Measurements from ENCODE around the gene PLA2G15.
A peak's percentile ranks its signal among the peaks of the same experiment; 100 is the strongest.

The PLA2G15 gene

DNA sequence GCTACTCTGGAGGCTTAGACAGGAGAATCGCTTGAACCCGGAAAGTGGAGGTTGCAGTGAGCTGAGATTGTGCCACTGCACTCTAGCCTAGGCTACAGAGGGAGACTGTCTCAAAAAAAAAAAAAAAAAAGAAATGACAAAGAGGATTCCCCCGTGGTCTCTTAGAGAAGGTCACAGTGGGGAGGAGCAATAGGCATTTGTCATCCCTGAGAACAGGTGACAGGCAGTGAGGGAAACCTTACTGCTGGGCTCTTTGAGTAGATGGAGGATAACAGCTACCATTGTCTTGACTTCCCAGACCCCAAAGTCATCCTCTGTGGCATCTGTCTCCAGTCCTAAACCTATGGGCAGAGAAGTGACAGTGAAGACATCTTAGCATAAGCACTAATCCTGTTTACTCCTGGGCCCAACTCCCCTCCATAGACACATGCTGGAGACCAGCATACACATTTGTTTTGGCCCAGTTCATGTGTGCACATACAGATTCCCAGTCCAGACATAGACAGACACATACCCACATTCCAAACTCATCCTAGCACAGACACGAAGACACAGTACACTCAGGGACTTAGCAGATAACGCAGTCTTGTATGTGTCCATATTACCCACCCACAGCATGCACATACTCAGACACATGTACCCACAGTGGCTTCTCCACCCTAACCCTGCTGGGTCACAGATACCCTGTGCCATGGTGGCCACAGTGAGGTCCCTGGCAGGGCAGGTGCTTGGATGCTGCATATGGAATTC is 11.9 kb upstream of the PLA2G15 start:
- DNase-seq: no peak

DNA sequence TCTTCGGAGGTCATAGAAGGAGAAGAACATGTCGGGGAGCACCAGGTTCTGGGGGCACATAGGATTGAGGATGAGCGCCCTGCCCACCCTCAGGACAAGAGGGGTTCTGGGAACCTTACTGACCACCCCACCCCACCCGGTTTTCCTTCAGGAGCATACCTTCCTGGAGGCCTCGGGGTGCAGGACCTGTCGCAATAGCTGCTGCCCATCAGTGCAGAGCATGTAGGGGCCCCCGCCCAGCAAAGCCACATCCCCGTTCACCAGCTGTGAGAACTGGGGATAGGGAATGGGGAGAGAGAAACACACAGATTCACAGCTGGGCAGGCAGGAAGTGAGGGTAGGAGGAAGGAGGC is 11.4 kb upstream of the PLA2G15 start:
- no peak for DNase-seq

DNA sequence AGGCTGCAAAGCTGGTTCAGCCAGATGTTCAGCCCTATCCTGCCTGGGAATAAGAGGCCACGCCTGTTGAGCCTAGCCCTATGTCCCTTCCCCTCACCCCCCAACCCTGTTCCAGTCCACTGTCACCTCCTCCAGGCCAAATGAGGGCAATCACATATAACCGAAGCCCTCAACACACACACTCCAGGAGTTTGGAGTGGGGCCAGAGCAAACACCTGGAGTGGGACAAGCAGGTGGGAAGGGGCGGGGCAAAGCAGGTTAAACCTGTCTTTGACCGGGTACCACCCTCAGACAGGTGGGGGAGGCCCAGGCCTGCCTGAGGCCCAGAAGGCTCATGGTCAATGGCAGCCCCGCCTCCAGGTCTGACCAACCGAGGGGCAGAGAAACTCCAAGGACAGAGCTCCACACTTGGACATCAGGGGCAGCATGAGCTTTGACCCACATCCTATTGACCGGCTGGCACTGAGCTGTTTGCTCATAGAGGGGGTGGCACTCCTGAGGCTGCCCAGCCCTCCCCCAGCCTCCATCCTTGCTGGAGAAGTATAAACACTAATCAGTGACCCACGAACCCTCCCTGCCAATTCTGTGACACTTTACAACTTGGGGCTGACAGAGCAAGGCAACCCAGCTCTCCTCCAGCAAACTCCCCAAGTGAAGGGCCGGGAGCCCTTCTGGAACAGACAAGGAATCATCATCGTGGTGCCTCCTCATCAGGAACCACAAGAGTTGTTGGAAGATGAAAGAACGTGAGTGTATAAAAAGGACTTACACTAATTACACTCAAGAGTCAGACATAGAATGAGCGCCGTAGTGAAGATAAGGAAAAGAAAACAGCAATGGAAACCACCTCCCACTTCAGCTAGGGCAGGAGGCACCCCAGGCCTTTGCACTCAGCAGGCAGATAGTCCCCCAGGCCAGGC is 10.7 kb upstream of the PLA2G15 start:
- no peak for DNase-seq

DNA sequence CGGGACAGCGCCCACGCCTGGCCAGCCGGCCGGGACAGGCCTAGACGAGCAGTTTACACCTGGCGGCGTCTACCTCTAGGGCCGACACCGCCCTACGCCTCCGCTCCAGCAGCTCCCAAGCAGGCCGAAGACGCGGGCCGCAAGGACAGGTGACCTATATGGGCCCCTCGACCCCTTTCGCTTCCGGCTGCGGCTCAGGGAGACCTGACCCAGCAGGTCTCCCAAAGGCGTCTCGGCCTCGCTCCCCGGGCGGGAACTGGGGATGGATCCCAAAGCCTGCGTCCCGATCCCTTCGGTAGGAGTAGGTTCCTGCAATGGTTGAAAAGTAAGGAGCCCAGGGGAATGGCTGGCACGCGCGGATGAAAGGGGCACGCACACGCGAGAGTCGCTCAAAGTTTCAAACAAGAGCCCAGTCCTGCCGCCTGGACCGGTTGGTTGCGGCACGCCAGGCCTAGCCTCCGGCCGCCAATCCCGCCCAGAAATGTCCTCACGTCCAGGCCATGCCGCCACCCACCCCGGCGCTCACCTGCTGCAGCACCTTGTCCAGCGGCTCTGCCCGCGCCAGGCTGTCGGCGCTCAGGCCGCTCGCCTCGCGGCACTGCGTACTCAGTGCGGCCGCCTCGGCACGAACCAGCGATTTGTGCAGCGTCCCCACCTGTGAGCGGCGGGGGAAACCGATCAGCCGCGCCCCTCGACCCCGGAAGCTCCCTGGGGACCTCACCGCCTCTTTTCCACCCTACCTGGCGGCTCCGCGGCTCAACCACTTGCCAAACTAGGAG is 9.9 kb upstream of the PLA2G15 start:
- DNase-seq: no peak

DNA sequence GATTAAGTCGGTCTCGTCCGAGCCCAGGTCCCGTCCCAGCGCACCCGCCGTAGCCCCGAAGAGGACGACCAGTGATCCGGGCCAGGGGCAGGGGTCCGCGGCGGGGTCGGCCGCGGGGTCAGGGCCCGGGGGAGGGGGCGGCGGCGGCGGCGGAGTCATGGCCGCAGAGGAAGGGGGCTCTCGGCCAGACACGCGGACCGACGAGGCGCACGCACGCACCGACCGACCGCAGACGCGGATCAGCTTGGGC is 9.4 kb upstream of the PLA2G15 start, which contains the start of gene ESRP2:
Gene ESRP2 (minus strand): TSS at position 241 of the 250 bp plus-strand sequence. CDS start 82 bp downstream, at position 159.
- no peak for DNase-seq

DNA sequence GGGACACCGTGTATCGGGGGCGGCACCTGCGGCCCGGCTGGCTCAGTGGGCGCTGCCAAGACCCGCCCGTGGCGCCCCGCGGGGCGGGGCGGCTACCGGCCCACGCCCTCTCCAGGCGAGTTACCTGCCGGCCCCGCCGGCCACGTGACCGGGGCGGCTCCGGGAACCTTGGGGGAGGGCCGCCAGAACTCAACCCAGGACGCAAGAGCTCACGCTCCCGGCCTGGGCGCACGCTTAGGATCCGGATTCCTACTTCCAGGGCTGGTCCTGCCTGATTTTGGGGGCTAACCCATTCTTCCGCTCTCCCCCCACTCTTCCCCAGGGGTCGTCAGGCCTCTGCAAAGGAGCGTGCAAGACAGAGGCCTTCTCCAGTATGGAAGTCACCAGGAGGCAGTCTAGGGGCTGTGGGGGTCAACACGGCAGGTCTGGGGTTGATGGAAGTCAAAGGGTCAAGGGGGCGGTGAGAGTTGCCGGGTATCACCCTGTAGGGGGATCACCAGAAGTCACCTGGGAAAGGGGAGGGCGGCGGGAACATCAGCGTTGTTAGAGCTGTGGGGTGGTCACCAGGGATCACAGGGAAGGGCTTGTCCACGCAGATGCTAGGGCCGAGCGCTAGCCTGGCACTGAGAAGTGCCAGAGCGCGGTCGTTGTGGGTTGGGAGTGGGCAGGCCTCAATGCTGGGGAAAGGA is 8.9 kb upstream of the PLA2G15 start:
- no peak for DNase-seq

DNA sequence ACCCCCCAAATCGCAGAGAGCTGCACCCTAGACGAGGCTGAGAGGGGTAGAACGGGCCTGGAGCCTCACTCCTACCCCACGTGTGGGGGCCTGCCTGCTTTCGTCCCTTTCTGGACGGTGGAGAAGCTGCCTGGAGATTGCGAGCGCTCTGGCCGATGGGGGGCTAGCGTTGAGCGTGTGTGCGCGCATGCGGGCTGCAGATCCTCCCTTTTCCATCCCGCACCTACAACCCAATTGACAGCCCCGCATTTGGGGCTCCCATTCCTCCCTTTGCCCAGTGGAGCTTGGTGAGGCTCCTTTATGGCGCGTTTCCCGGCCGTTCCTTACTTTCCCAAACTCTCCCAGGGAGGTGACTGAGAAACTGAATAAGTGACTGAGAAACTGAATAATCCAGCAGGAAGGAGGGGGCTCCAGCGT is 8.3 kb upstream of the PLA2G15 start:
- DNase-seq: no peak

GRCh38 chr16:68237243-68238028 is 7.7 kb upstream of the PLA2G15 start:
- peak; percentile 79 for DNase-seq

- no peak for DNase-seq
Observed at GRCh38 chr16:68238029-68238345, 7.2 kb upstream of the PLA2G15 start.

- no peak for DNase-seq
Observed at GRCh38 chr16:68242085-68242484, 3.1 kb upstream of the PLA2G15 start.

DNA sequence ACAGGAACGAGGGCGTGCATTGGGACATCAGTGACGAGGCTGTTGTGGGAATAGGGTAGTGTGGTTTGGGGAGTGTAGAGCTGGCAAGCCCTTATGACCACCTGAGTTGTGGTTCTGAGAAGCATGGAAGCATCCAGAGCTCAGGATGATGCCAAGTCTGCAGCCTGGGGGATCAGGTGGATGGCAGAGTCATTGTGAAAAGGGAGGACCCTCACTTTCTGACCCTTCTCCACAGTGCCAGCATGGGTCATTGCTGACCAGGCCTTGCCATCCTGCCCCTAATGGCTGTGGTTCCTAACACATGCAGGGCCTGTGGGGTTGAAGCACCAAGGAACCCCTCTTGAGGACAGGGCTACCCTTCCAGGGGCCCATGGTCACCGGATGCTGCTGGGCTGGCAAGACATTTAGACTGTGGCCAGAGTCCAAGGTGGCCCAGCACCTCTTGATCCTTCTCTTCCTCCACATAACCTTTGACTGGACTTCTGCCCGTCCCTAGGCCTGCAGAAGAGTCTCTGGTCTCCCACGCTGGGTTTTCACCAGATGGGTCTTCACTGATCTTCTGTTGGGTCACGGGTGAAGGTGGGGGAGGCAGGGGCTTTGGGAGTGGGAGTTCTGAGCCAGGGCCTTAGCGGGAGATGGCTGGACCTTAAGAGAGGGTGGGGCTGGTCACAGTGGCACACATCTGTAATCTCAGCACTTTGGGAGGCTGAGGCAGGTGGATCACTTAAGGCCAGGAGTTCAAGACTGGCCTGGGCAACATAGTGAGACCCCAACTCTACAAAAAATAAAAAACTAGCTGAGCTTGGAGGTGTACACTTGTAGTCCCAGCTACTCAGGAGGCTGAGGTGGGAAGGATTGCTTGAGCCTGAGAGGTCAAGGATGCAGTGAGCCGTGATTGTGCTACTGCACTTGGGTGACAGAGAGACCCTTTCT is 2.0 kb upstream of the PLA2G15 start:
- DNase-seq: no peak

- DNase-seq: no peak
Observed at GRCh38 chr16:68244481-68244902, 681 bp upstream of the PLA2G15 start.

DNA sequence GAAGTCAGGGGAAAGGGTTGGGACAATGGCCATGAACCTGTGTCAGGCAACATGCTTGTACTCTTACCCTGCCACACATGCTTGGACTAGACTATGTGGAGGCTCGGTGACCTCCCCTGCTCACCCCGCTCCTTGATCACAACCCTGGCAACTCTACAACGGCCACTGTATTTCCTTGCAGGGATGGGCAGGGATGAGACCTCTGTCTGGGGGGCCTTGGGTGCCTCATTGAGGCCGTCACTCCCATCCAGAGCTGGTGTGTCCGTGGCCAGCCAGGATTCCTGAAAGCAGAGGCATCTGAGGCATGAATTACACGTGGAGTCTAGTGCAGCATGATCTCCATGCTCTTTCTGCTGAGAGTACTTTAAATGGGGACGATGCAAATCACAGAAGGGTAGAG is 948 bp downstream of the PLA2G15 start:
- no peak for DNase-seq

DNA sequence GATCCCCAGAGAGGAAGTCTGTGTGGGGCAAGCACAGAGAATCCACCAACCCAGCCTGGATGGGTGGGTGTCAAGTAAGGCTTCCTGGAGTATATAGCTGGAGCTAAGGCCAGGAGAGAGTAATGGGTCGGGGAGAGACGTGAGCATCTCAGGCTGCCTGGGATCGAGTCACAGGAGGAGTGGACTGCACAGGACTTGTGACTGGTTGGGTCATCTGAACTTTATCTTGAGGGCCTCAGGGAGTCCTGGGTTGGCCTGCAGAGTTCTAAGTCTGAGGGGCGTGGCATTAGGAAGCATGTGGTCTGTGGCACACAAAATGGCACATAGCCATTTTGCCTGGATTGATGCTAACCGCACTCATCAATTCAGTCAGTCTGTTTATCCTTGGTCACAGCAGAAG is 1.5 kb downstream of the PLA2G15 start:
- DNase-seq: no peak

DNA sequence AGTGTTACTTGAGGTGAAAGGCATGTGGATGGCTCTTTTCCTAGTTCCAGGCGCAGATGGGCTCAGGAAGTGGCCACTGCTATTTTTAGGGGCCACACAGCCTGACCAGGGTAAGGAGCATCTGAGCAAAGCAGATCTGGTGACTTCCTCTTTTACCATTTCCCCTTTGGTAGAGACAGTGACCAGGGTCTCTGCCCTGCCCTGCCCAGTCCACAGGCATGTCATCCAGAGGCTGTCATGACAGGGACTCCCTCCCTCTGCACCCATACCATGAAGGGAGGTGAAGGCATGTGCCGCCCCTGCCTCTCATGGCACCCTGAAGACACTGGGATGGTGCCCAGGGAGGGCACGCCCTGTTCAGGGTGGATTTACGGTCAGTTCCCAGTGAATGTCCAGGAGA is 2.2 kb downstream of the PLA2G15 start:
- DNase-seq: no peak

DNA sequence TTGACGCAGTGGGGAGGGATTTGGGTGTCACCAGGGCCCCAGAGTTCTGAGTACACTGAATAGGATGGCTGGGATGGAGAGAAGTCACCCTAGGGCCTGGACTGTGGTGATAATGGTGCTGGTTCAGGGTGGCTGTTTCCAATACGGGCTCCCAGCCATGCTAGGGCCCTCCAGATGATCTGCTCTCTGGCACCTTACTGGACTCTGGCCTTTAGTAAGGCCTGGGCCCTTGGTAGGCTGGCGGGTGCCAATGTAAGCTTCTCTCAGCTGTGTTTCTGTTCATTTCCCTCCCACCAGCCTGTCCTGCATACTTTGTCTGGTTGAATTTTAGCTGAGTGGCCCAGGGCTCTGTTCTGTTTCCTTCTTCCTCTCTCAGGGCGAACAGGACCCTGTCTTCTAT is 2.8 kb downstream of the PLA2G15 start:
- DNase-seq: no peak

- no peak for DNase-seq
Observed at GRCh38 chr16:68249371-68249770, 4.2 kb downstream of the PLA2G15 start.

GRCh38 chr16:68250951-68251350 is 5.8 kb downstream of the PLA2G15 start:
- DNase-seq: no peak

GRCh38 chr16:68251832-68252231 is 6.7 kb downstream of the PLA2G15 start:
- no peak for DNase-seq

DNA sequence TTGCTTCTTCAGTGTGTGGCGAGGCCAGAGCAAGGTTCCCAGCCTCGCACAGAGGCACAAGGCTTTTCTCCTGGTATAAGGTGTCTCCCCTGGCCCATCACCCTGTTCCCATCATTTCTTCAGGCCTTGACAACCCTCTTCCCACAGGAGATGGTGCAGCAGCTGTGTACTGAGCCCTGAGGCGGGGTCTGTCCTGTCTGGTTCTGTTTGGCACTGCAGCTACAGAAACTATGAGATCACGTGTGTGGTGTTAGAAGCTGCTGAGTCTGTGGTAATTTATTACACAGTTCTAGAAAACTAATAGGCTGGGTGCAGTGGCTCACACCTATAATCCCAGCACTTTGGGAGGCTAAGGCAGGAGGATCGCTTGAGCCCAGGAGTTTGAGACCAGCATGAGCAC is 7.2 kb downstream of the PLA2G15 start:
- no peak for DNase-seq

GRCh38 chr16:68253721-68254120 is 8.5 kb downstream of the PLA2G15 start:
- no peak for DNase-seq
